LNCAP (cell line): Measurements from ENCODE around the gene SPHK1.
A peak's percentile ranks its signal among the peaks of the same experiment; 100 is the strongest.

Experiments
- TF ChIP-seq, protein P1 (sequence below): fragments of 450-650 bp; IDR thresholded peaks from 2 replicates; pipeline ENCODE4 v1.5.1; 2017; ENCODE audit warnings: mild to moderate bottlenecking

SPHK1 gene

DNA sequence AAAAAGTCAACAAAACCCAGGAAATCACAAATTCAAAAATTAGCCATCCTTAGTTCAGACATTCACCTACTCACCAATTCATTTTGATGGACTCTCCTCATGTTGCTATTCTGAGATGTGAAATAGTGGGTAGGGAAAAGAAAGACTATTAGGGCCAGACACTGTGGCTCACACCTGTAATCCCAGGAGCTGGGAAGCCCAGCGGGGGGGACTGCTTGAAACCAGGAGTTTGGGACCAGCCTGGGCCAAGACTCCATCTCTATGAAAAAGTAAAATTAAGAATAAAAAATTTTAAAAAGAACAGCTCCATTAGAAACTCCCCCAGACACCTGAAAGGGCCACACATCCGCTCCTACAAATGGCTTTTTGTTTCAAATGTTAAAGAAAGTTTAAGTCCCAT lies 47.1 kb downstream of the SPHK1 start:
- TF ChIP-seq, protein P1, sequence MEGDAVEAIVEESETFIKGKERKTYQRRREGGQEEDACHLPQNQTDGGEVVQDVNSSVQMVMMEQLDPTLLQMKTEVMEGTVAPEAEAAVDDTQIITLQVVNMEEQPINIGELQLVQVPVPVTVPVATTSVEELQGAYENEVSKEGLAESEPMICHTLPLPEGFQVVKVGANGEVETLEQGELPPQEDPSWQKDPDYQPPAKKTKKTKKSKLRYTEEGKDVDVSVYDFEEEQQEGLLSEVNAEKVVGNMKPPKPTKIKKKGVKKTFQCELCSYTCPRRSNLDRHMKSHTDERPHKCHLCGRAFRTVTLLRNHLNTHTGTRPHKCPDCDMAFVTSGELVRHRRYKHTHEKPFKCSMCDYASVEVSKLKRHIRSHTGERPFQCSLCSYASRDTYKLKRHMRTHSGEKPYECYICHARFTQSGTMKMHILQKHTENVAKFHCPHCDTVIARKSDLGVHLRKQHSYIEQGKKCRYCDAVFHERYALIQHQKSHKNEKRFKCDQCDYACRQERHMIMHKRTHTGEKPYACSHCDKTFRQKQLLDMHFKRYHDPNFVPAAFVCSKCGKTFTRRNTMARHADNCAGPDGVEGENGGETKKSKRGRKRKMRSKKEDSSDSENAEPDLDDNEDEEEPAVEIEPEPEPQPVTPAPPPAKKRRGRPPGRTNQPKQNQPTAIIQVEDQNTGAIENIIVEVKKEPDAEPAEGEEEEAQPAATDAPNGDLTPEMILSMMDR = no peak

DNA sequence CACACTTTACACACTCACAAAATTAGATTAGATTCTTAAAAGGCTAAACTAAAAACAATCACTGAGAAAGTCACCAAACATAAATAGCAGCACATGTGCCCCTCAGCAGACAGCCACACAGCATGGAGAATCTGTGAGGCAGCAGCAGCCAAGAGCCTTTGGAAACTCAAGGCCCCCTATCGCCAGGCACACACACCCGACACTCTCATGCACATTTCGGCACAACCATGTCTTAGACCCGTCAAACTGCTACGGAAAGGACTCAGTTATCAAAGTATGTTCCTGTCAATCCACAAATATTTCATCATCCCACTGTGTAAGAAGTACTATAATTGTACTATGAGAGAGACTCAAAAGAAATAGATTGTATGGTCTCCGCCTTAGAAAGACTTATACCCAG lies 47.6 kb downstream of the SPHK1 start:
- TF ChIP-seq, protein P1 = no peak

DNA sequence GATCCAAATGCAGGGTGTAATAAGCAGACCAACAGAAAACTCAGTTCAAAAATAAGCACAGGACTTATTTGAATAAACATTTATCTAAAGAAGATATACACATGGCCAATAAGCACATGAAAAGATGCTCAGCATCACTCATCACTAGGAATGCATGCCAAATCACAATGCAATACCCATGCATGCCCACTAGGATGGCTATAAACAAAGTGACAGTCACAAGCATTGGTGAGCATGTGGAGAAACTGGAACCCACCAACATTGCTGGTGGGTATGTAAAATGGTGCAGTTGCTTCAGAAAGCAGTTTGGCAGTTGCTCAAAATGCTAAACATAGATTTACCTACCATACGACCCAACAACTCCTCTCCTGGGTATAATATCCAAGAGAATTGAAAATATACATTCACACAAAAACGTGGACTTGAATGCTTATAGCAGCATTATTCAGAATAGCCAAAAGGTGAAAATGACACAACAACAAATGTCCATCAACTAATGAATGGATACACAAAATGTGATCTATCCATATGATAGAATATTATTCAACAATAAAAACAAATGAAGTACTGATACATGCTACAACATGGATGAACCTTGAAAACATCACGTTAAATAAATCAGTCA lies 48.4 kb downstream of the SPHK1 start:
- TF ChIP-seq, protein P1 = peak; percentile 33; the same call in 1 of the 2 replicates

DNA sequence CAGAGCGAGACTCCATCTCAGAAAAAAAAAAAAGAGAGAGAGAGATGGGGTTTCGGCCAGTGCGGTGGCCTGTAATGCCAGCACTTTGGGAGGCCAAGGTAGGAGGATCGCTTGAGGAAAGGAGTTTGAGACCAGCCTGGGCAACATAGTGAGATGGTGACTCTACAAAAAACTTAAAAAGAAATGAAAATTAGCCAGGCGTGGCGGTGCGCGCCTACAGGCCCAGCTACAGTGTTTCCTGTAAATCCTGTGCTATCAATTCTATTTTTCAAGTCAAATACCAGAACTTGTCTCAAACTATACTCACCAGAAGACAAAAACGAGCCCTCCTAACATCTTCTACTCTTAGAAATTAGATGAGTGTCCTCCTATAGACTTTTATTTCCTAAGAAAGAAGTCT lies 49.3 kb downstream of the SPHK1 start:
- TF ChIP-seq, protein P1 = no peak

DNA sequence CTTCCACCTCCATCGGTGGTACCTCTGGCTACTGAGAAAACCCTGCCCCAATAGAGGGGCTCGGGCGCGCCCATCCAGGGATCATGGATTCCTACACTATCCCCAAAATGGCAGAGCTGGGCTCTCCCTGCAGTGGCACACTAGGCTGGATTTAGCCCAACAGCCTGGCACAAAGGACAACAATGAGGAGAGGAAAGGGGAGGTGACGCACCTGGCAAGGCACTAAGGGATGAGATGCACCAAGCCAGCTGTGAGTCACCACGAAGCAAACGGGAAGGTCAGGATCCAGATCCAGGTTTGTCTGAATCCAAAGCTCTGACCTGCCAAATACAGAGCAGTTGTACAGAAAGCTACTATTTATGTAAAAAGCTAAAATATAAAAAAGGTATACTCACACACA lies 50.5 kb downstream of the SPHK1 start:
- TF ChIP-seq, protein P1 = no peak

DNA sequence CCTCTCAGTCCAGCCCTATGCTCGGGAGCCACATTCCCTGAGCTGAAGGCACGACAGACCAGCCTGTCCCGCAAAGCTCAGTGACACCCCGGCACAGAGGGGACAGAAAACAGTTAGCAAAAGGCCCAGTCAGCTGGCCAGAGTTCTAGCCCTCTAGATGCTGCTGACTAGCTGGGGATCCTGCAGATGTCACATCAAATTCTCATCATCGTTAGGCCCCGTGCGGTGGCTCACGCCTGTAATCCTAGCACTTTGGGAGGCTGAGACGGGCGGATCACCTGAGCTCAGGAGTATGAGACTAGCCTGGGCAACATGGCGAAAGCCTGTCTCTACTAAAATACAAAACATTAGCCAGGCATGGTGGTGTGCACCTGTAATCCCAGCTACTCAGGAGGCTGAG lies 51.3 kb downstream of the SPHK1 start:
- TF ChIP-seq, protein P1 = no peak
